Thyroid gland (tissue), 4 donors: ENCODE measurements around the gene PTPRG. TPM values are rescaled to one million over a fixed set of nuclear protein-coding genes. Genes with fewer than 3 reads are reported as not detected.

Experiments used
- DNase-seq, 2 donors: peaks; one replicate each; pipeline ENCODE4 v3.0.0-alpha.2; 2019
- H3K27ac ChIP-seq, 3 donors: fragments of 200-600 bp; sonication (generic); 1 replicate in 2 of 3; 2 replicates in 1 of 3; pipeline ENCODE4 v1.5.1; 2016 to 2019; ENCODE audit warnings: mild to moderate bottlenecking in 1 of 3, moderate library complexity in 1 of 3
- H3K27me3 ChIP-seq: fragments of 200-600 bp; sonication (generic); one replicate; pipeline ENCODE4 v1.5.1; 2019
- H3K36me3 ChIP-seq, 2 donors: fragments of 200-600 bp; sonication (generic); one replicate each; pipeline ENCODE4 v1.5.1; 2016 to 2019
- H3K4me1 ChIP-seq, 2 donors: fragments of 200-600 bp; sonication (generic); one replicate each; pipeline ENCODE4 v1.5.1; 2017 to 2019
- H3K4me3 ChIP-seq, 3 donors: fragments of 200-600 bp; sonication (generic); replicated peaks in 1 of 3; 1 replicate in 2 of 3; 2 replicates in 1 of 3; pipeline ENCODE4 v1.5.1; 2016; ENCODE audit warnings: mild to moderate bottlenecking in 1 of 3
- H3K9me3 ChIP-seq: fragments of 200-600 bp; sonication (generic); one replicate; pipeline ENCODE4 v1.5.1; 2017
- CTCF ChIP-seq, 6 experiments: fragments of 200-600 bp in 3 of 6; fragments of 450-650 bp in 3 of 6; sonication (generic) in 3 of 6; IDR thresholded peaks; one replicate each; pipeline ENCODE4 v1.5.1; 2016 to 2019; ENCODE audit warnings: antibody characterized with exemption in 6 of 6, mild to moderate bottlenecking in 2 of 6, inconsistent platforms in 1 of 6, moderate library complexity in 1 of 6
- POLR2A ChIP-seq, 2 donors: fragments of 450-650 bp; IDR thresholded peaks; one replicate each; pipeline ENCODE4 v1.6.1; 2017; ENCODE audit warnings: antibody characterized with exemption in 2 of 2, mild to moderate bottlenecking in 2 of 2, moderate library complexity in 1 of 2
- WGBS, 2 donors: methylation state at CpG; one replicate each; pipeline ENCODE4 v1.1.5; 2017; 5-methylcytosine and 5-hydroxymethylcytosine counted together
- intact Hi-C: fragments of 100-400 bp; cut with DNase I; formaldehyde crosslinking; loops from one replicate; pipeline ENCODE4 v1.15.1; 2023
- total RNA-seq, 4 donors: library from RNA; depleted of rRNA; stranded (reverse); fragments of >200 nt; gene quantifications; one replicate each; pipeline ENCODE4 v1.2.3, GENCODE V29; 2016

PTPRG gene
- total RNA-seq, 4 donors from 2014 or later: 81.6 to 207 (median 132) TPM

GRCh38 chr3:62246094-62246493, 684.7 kb downstream of the PTPRG start:
- TF ChIP-seq CTCF (IDR thresholded peaks at IDR 0.05) (no peak), POLR2A (IDR thresholded peaks at IDR 0.05) (no peak)

GRCh38 chr3:62246985-62247384, 685.6 kb downstream of the PTPRG start:
- H3K36me3 ChIP-seq: no peaks in the 10 kb centered on the region
- H3K4me3 ChIP-seq: no peak overlapping the region
- H3K27me3 ChIP-seq: no peaks in the 10 kb centered on the region
- DNase-seq: no peak
- no peak for TF ChIP-seq CTCF (IDR thresholded peaks at IDR 0.05)
- no peak for TF ChIP-seq POLR2A (IDR thresholded peaks at IDR 0.05)
- no peak overlapping the region for H3K27ac ChIP-seq
- intact Hi-C loops: no loop called here
- H3K9me3 ChIP-seq: no peaks in the 10 kb centered on the region
- no peaks in the 10 kb centered on the region for H3K4me1 ChIP-seq
- WGBS, 2 donors: 97 to 98% methylated on average over 1 of the region's 1 CpG

More at GRCh38 chr3:62246094-62246493, 684.7 kb downstream of the PTPRG start:
- 62 to 71% methylated on average over 2 of the region's 2 CpGs for WGBS, 2 donors
- Histone ChIP-seq H3K36me3 (no peaks in the 10 kb centered on the region), H3K4me3 (no peak overlapping the region), H3K4me1 (peaks cover 0 to 6% of the 10 kb centered on the region in 2 donors), H3K9me3 (no peaks in the 10 kb centered on the region), H3K27me3 (no peaks in the 10 kb centered on the region), H3K27ac (no peak overlapping the region)
- intact Hi-C loops: no loop called here
- no peak for DNase-seq

- WGBS, 2 donors: 96% methylated on average over 1 of the region's 1 CpG
- DNase-seq: no peak
- Histone ChIP-seq H3K36me3 (no peaks in the 10 kb centered on the region), H3K9me3 (no peaks in the 10 kb centered on the region), H3K4me1 (no peaks in the 10 kb centered on the region), H3K27ac (no peak overlapping the region), H3K4me3 (no peak overlapping the region), H3K27me3 (no peaks in the 10 kb centered on the region)
- intact Hi-C loops: no loop called here
- TF ChIP-seq POLR2A (IDR thresholded peaks at IDR 0.05): no peak
- TF ChIP-seq CTCF (IDR thresholded peaks at IDR 0.05): no peak
These were observed 687.5 kb downstream of the PTPRG start for GRCh38 chr3:62248734-62249483.

GRCh38 chr3:62249484-62249776, 688.1 kb downstream of the PTPRG start:
- TF ChIP-seq CTCF (IDR thresholded peaks at IDR 0.05) (no peak), POLR2A (IDR thresholded peaks at IDR 0.05) (no peak)

GRCh38 chr3:62249855-62250543, 688.6 kb downstream of the PTPRG start:
- no peak for TF ChIP-seq POLR2A (IDR thresholded peaks at IDR 0.05)
- no peak for TF ChIP-seq CTCF (IDR thresholded peaks at IDR 0.05)
- WGBS, 2 donors: 97 to 98% methylated on average over 2 of the region's 2 CpGs

More at GRCh38 chr3:62249484-62249776, 688.1 kb downstream of the PTPRG start:
- 64 to 83% methylated on average over 1 of the region's 1 CpG for WGBS, 2 donors
- H3K4me1 ChIP-seq: no peaks in the 10 kb centered on the region
- no peaks in the 10 kb centered on the region for H3K27me3 ChIP-seq
- H3K9me3 ChIP-seq: no peaks in the 10 kb centered on the region
- no peak for DNase-seq
- H3K27ac ChIP-seq: no peak overlapping the region
- H3K4me3 ChIP-seq: no peak overlapping the region
- intact Hi-C loops: no loop called here
- no peaks in the 10 kb centered on the region for H3K36me3 ChIP-seq

More at GRCh38 chr3:62249855-62250543, 688.6 kb downstream of the PTPRG start:
- Histone ChIP-seq H3K27ac (no peak overlapping the region), H3K27me3 (no peaks in the 10 kb centered on the region), H3K4me1 (no peaks in the 10 kb centered on the region), H3K9me3 (no peaks in the 10 kb centered on the region), H3K36me3 (no peaks in the 10 kb centered on the region), H3K4me3 (no peak overlapping the region)
- intact Hi-C loops: no loop called here
- no peak for DNase-seq
